A673 (cell line): ENCODE results near the gene SERPINB1. TPM values are rescaled to one million over a fixed set of nuclear protein-coding genes. Genes with fewer than 3 reads are reported as not detected.

Experiments used
- BruUV-seq: library from RNA; stranded (reverse); fragments of 400-500 nt; replicated peaks from 2 replicates; lab custom pipeline; 2021; lab: Mats Ljungman, UMichigan
- CTCF ChIA-PET: fragments of 300-600 bp; sonication (Branson Sonifier 250); formaldehyde crosslinking; loops from one replicate; lab custom pipeline; 2022; ENCODE audit warnings: antibody characterized with exemption; lab: Charles Lee
- POLR2A ChIA-PET: fragments of 300-600 bp; sonication (Branson Sonifier 250); formaldehyde crosslinking; loops from one replicate; lab custom pipeline; 2022; ENCODE audit warnings: antibody characterized with exemption; ENCODE audit not compliant: low non-redundant PET; lab: Charles Lee
- DNase-seq: peaks from one replicate; pipeline ENCODE4 v3.0.0-alpha.2; 2015; ENCODE audit warnings: low spot score
- H3K27ac ChIP-seq: fragments of 200-600 bp; sonication (generic); 2 replicates; pipeline ENCODE4 v1.5.1; 2016; ENCODE audit warnings: mixed run types, low read depth, mild to moderate bottlenecking, mixed read lengths, antibody characterized with exemption, low read length; ENCODE audit not compliant: poor library complexity, severe bottlenecking
- H3K27me3 ChIP-seq: fragments of 200-600 bp; sonication (generic); replicated peaks from 2 replicates; pipeline ENCODE4 v1.6.1; 2017; ENCODE audit warnings: mixed run types, low read depth, mild to moderate bottlenecking, mixed read lengths, antibody characterized with exemption, low read length; ENCODE audit not compliant: insufficient read depth, poor library complexity
- H3K36me3 ChIP-seq: fragments of 200-600 bp; sonication (generic); 2 replicates; pipeline ENCODE4 v1.6.1; 2016; ENCODE audit warnings: mixed run types, mild to moderate bottlenecking, mixed read lengths, antibody characterized with exemption, low read length; ENCODE audit not compliant: insufficient read depth, poor library complexity, severe bottlenecking
- H3K4me1 ChIP-seq: fragments of 200-600 bp; sonication (generic); 2 replicates; pipeline ENCODE4 v1.6.1; 2017; ENCODE audit warnings: mixed run types, mild to moderate bottlenecking, mixed read lengths, antibody characterized with exemption, low read length; ENCODE audit not compliant: insufficient read depth, poor library complexity, severe bottlenecking
- H3K4me3 ChIP-seq: fragments of 200-600 bp; sonication (generic); 2 replicates; pipeline ENCODE4 v1.5.1; 2016; ENCODE audit warnings: low read depth, mixed run types, mild to moderate bottlenecking, mixed read lengths, low read length; ENCODE audit not compliant: poor library complexity, severe bottlenecking
- H3K9me3 ChIP-seq: fragments of 200-600 bp; sonication (generic); 2 replicates; pipeline ENCODE4 v1.6.1; 2016; ENCODE audit warnings: mixed run types, low read depth, mild to moderate bottlenecking, mixed read lengths, antibody characterized with exemption, low read length; ENCODE audit not compliant: poor library complexity, severe bottlenecking
- EZH2 ChIP-seq: fragments of 200-600 bp; sonication (generic); IDR thresholded peaks from 2 replicates; pipeline ENCODE4 v1.6.1; 2017; ENCODE audit warnings: borderline replicate concordance, low read depth, mild to moderate bottlenecking, mixed read lengths, antibody characterized with exemption, low read length; ENCODE audit not compliant: poor library complexity, severe bottlenecking
- intact Hi-C: fragments of 100-400 bp; cut with micrococcal nuclease; formaldehyde crosslinking; loops from one replicate; pipeline ENCODE4 v1.10.0; 2022; ENCODE audit not compliant: unreplicated experiment
- total RNA-seq: library from RNA; stranded (reverse); gene quantifications from 2 replicates; pipeline ENCODE4 v1.2.3, GENCODE V29; 2021
- TF ChIP-seq, protein P1 (sequence below): fragments of 300-800, 200-600 bp; sonication (generic); conservative IDR thresholded peaks from 2 replicates; pipeline ENCODE4 v1.5.1; 2017; ENCODE audit warnings: low read depth, mild to moderate bottlenecking, antibody characterized with exemption, low read length, moderate library complexity, mixed read lengths

The SERPINB1 gene
- total RNA-seq, 1 experiment from 2014 or later: 1.3 TPM

DNA sequence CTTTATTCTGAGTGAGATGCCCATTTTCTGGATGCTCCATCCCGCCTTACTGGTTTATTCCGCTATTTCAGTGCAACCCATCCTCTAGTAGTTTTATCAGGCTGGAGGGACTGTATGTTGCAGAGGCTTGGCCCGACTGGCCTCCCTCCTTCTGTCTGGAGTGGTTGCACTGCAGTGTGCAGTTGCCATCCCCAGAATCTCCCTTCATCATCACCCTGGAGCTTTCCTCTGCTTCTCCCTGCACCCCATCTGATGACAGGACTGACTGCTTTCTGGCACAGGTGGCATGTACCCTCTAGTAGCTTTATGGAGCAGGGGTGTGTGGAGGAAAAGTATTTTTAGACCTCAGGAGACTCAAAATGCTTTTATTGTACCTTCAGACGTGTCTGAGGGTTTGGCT, 55.4 kb downstream of the SERPINB1 start:
- DNase-seq: no peak
- ChIA-PET POLR2A (no interaction called here), CTCF (no interaction called here)
- TF ChIP-seq EZH2: no peak
- TF ChIP-seq, protein P1, sequence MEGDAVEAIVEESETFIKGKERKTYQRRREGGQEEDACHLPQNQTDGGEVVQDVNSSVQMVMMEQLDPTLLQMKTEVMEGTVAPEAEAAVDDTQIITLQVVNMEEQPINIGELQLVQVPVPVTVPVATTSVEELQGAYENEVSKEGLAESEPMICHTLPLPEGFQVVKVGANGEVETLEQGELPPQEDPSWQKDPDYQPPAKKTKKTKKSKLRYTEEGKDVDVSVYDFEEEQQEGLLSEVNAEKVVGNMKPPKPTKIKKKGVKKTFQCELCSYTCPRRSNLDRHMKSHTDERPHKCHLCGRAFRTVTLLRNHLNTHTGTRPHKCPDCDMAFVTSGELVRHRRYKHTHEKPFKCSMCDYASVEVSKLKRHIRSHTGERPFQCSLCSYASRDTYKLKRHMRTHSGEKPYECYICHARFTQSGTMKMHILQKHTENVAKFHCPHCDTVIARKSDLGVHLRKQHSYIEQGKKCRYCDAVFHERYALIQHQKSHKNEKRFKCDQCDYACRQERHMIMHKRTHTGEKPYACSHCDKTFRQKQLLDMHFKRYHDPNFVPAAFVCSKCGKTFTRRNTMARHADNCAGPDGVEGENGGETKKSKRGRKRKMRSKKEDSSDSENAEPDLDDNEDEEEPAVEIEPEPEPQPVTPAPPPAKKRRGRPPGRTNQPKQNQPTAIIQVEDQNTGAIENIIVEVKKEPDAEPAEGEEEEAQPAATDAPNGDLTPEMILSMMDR: no peak
- peaks cover 2% of the 10 kb centered on the region for H3K4me1 ChIP-seq
- H3K27ac ChIP-seq: no peak overlapping the region
- H3K27me3 ChIP-seq: no peaks in the 10 kb centered on the region
- peaks cover 10% of the 10 kb centered on the region for H3K36me3 ChIP-seq
- no peaks in the 10 kb centered on the region for H3K9me3 ChIP-seq
- intact Hi-C loops: no loop called here
- H3K4me3 ChIP-seq: no peak overlapping the region
- no TSS peak for BruUV-seq

DNA sequence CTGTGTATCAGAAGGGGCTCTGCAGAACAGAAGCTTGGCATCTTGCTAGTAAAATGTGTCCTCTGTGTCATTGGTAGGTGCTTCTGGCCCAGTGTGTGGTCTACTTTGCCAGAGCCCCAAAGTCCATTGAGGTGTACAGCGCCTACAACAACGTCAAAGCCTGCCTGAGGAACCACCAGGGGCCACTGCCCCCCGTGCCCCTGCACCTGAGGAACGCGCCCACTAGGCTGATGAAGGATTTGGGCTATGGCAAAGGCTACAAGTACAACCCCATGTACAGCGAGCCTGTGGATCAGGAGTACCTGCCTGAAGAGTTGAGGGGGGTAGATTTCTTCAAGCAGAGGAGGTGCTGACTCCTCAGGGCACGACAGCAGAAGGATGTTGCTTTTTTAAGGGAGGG, 56.7 kb downstream of the SERPINB1 start:
- peaks cover 23% of the 10 kb centered on the region for H3K36me3 ChIP-seq
- H3K9me3 ChIP-seq: no peaks in the 10 kb centered on the region

DNA sequence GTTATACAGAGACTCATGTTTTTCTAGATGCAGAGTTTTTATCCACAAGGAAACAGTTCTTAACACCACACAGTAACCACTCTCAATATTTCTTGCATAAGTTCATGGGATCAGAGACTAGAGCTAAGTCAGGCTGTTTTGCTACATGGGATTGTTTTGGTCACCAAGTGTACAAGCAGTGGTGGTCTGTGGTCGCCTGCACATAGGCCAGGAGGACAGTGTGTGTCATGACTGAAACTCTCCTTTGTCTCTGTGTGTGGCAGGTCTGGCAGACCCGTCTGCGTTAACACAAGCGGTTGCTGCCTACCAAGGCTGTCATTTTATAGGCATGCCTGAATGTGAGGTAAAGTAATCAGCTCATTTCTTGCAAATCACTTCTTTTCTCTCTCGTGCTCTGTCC, 57.6 kb downstream of the SERPINB1 start:
- no peak overlapping the region for H3K4me3 ChIP-seq
- H3K9me3 ChIP-seq: no peaks in the 10 kb centered on the region
- H3K27me3 ChIP-seq: no peaks in the 10 kb centered on the region
- TF ChIP-seq, protein P1: no peak
- TF ChIP-seq EZH2: no peak
- no peak overlapping the region for H3K27ac ChIP-seq
- no TSS peak for BruUV-seq
- DNase-seq: no peak
- ChIA-PET POLR2A (no interaction called here), CTCF (interaction anchor here (0.6 kb wide), 1 partner anchor 282 kb away, joined by 8 read pairs; no protein-coding TSS in a partner anchor)
- intact Hi-C loops: no loop called here
- no peaks in the 10 kb centered on the region for H3K4me1 ChIP-seq
- peaks cover 32% of the 10 kb centered on the region for H3K36me3 ChIP-seq

More for the DNA sequence above, 56.7 kb downstream of the SERPINB1 start:
- intact Hi-C loops: no loop called here
- no peak for DNase-seq
- CTCF ChIA-PET: no interaction called here
- Histone ChIP-seq H3K4me1 (no peaks in the 10 kb centered on the region), H3K4me3 (no peak overlapping the region), H3K27me3 (no peaks in the 10 kb centered on the region), H3K27ac (no peak overlapping the region)
- TF ChIP-seq EZH2: no peak
- TF ChIP-seq, protein P1: no peak
- POLR2A ChIA-PET: no interaction called here
- BruUV-seq: no TSS peak
